SK-N-SH (cell line): ENCODE measurements around the gene TES. TPM values are rescaled to one million over a fixed set of nuclear protein-coding genes. Genes with fewer than 3 reads are reported as not detected.
"Not testable (repeated sequence)": the region's sequence is repeated elsewhere in the genome, so short reads cannot be mapped to it uniquely, and the experiment has no call there.

Source experiments
- CTCF ChIA-PET: fragments of 300-600, 350-600 bp; formaldehyde crosslinking; extraction: SDS; loops from one replicate; lab custom pipeline; 2021; lab: Yijun Ruan, JAX
- POLR2A ChIA-PET: fragments of 350-600 bp; sonication (Branson Sonifier 250); formaldehyde crosslinking; extraction: SDS; loops from one replicate; lab custom pipeline; 2020; ENCODE audit warnings: antibody characterized with exemption, inconsistent platforms; lab: Yijun Ruan, JAX
- DNase-seq: peaks from one replicate; pipeline ENCODE4 v3.0.0; 2012
- H2AFZ ChIP-seq: fragments of 200-600 bp; sonication (generic); 2 replicates; pipeline ENCODE4 v1.8.1; 2016; ENCODE audit warnings: antibody characterized with exemption, mild to moderate bottlenecking, low read depth
- H3F3A ChIP-seq: fragments of 200-600 bp; sonication (generic); replicated peaks from 2 replicates; pipeline ENCODE3; 2016; ENCODE audit warnings: antibody characterized with exemption, mild to moderate bottlenecking; ENCODE audit not compliant: insufficient read depth
- H3K27ac ChIP-seq, 2 experiments: fragments of 200-500 bp in 1 of 2; fragments of 200-600 bp in 1 of 2; sonication (Bioruptor generic) in 1 of 2; sonication (generic), shearing (Covaris generic) in 1 of 2; 2 replicates each; pipeline versions ENCODE4 v1.5.1 to v1.6.1; 2014 to 2016; ENCODE audit warnings: low read depth in 2 of 2, inconsistent platforms in 1 of 2, low read length in 1 of 2, mild to moderate bottlenecking in 1 of 2, mixed read lengths in 1 of 2
- H3K27me3 ChIP-seq: fragments of 200-600 bp; sonication (generic), shearing (Covaris generic); 2 replicates; pipeline ENCODE4 v1.6.1; 2016; ENCODE audit warnings: mixed run types; ENCODE audit not compliant: insufficient read depth
- H3K36me3 ChIP-seq, 2 experiments: fragments of 200-500 bp in 1 of 2; fragments of 200-600 bp in 1 of 2; sonication (Bioruptor generic) in 1 of 2; sonication (generic) in 1 of 2; replicated peaks in 1 of 2; 2 replicates each; pipeline versions ENCODE3 to v1.5.1; 2014 to 2016; ENCODE audit warnings: low read length in 1 of 2, mild to moderate bottlenecking in 1 of 2; ENCODE audit not compliant: insufficient read depth in 2 of 2, control insufficient read depth in 1 of 2
- H3K4me1 ChIP-seq, 2 experiments: fragments of 200-500 bp in 1 of 2; fragments of 200-600 bp in 1 of 2; sonication (Bioruptor generic) in 1 of 2; sonication (generic), shearing (Covaris generic) in 1 of 2; 2 replicates each; pipeline versions ENCODE4 v1.5.1 to v1.6.1; 2014 to 2016; ENCODE audit warnings: low read depth in 1 of 2, low read length in 1 of 2, mixed run types in 1 of 2; ENCODE audit not compliant: insufficient read depth in 2 of 2, control insufficient read depth in 1 of 2
- H3K4me2 ChIP-seq: fragments of 200-600 bp; sonication (generic), shearing (Covaris generic); 2 replicates; pipeline ENCODE4 v1.6.1; 2017; ENCODE audit warnings: mixed run types
- H3K4me3 ChIP-seq, 2 experiments: fragments of 200-500 bp in 1 of 2; fragments of 200-600 bp in 1 of 2; sonication (Bioruptor generic) in 1 of 2; sonication (generic), shearing (Covaris generic) in 1 of 2; 2 replicates each; pipeline versions ENCODE4 v1.5.1 to v1.8.1; 2014 to 2016; ENCODE audit warnings: low read depth in 2 of 2, inconsistent platforms in 1 of 2, low read length in 1 of 2, mild to moderate bottlenecking in 1 of 2, mixed read lengths in 1 of 2, moderate library complexity in 1 of 2
- H3K79me2 ChIP-seq: fragments of 200-600 bp; sonication (generic); 2 replicates; pipeline ENCODE4 v1.8.1; 2017; ENCODE audit warnings: mild to moderate bottlenecking; ENCODE audit not compliant: insufficient read depth
- H3K9ac ChIP-seq: fragments of 200-600 bp; sonication (generic); 2 replicates; pipeline ENCODE4 v1.6.1; 2017; ENCODE audit warnings: mixed run types
- H3K9me2 ChIP-seq: fragments of 200-600 bp; sonication (generic); 2 replicates; pipeline ENCODE4 v1.6.1; 2017; ENCODE audit warnings: mixed run types
- H3K9me3 ChIP-seq: fragments of 200-600 bp; sonication (generic); 2 replicates; pipeline ENCODE4 v1.6.1; 2017; ENCODE audit warnings: mixed run types, mild to moderate bottlenecking, moderate library complexity
- H4K20me1 ChIP-seq: fragments of 200-600 bp; sonication (generic); 2 replicates; pipeline ENCODE4 v1.6.1; 2017; ENCODE audit warnings: mild to moderate bottlenecking, mixed run types; ENCODE audit not compliant: insufficient read depth
- FOSL2 ChIP-seq: IDR thresholded peaks from 2 replicates; pipeline ENCODE4 v1.4.0; 2012; ENCODE audit warnings: low read depth, mild to moderate bottlenecking, moderate library complexity, borderline replicate concordance
- FOXJ3 ChIP-seq: sonication (generic); formaldehyde crosslinking; IDR thresholded peaks from 2 replicates; pipeline ENCODE4 v1.5.1; 2020; ENCODE audit warnings: mild to moderate bottlenecking, missing genetic modification reagents
- FOXM1 ChIP-seq: IDR thresholded peaks from 2 replicates; pipeline ENCODE4 v1.4.0; 2012; ENCODE audit warnings: low read depth, mild to moderate bottlenecking
- IRF3 ChIP-seq: fragments of 150-350 bp; IDR thresholded peaks from 2 replicates; pipeline ENCODE4 v1.6.1; 2016; ENCODE audit warnings: mild to moderate bottlenecking, low read depth, low read length
- NRF1 ChIP-seq: IDR thresholded peaks from 2 replicates; pipeline ENCODE4 v1.6.1; 2012; ENCODE audit warnings: low read depth, mild to moderate bottlenecking, low read length
- RAD21 ChIP-seq: IDR thresholded peaks from 2 replicates; pipeline ENCODE4 v1.6.1; 2012; ENCODE audit warnings: mild to moderate bottlenecking, low read length
- REST ChIP-seq: IDR thresholded peaks from 2 replicates; pipeline ENCODE4 v1.6.1; 2012; ENCODE audit warnings: mild to moderate bottlenecking, low read depth, low read length, moderate library complexity
- RXRA ChIP-seq: IDR thresholded peaks from 2 replicates; pipeline ENCODE4 v1.4.0; 2012; ENCODE audit warnings: low read depth, mild to moderate bottlenecking, borderline replicate concordance
- TAF1 ChIP-seq: IDR thresholded peaks from 2 replicates; pipeline ENCODE4 v1.6.1; 2012; ENCODE audit warnings: low read depth, mild to moderate bottlenecking, low read length, moderate library complexity, borderline replicate concordance
- TCF12 ChIP-seq: IDR thresholded peaks from 2 replicates; pipeline ENCODE4 v1.4.0; 2012
- USF1 ChIP-seq: IDR thresholded peaks from 2 replicates; pipeline ENCODE4 v1.4.0; 2012; ENCODE audit warnings: low read depth, borderline replicate concordance
- YY1 ChIP-seq: IDR thresholded peaks from 2 replicates; pipeline ENCODE4 v1.4.0; 2012; ENCODE audit warnings: low read depth, mild to moderate bottlenecking
- WGBS: methylation state at CpG from one replicate; pipeline ENCODE4 v1.1.6; 2017; ENCODE audit warnings: low lambda C conversion rate; 5-methylcytosine and 5-hydroxymethylcytosine counted together
- polyA plus RNA-seq, 3 experiments: library from polyadenylated mRNA; depleted of rRNA; stranded (reverse); fragments of >200 nt; gene quantifications; 2 replicates each; pipeline ENCODE4 v1.2.3, GENCODE V29; 2012

TES gene
- polyA plus RNA-seq, 1 of the 3 experiments (the other 2 are of a cell fraction), result 9.5 TPM

GRCh38 chr7:116293633-116294032 is 83.3 kb downstream of the TES start:
- Histone ChIP-seq H3K4me1 (no peaks in the 10 kb centered on the region), H3K4me3 (no peak overlapping the region), H3K9ac (no peak overlapping the region), H3K27me3 (no peaks in the 10 kb centered on the region), H3K4me2 (no peak overlapping the region), H2AFZ (no peak overlapping the region), H4K20me1 (no peaks in the 10 kb centered on the region), H3K9me2 (no peaks in the 10 kb centered on the region), H3F3A (no peaks in the 10 kb centered on the region), H3K27ac (no peak overlapping the region), H3K36me3 (no peaks in the 10 kb centered on the region), H3K9me3 (peaks cover 13% of the 10 kb centered on the region; the same call in 1 of the 2 replicates)
- no peak for DNase-seq
- ChIA-PET CTCF (interaction anchor here (0.6 kb wide), 1 partner anchor 14 kb away, joined by 3 read pairs; no protein-coding TSS in a partner anchor), POLR2A (no interaction called here)
- TF ChIP-seq REST (no peak), USF1 (no peak), FOXM1 (no peak), TAF1 (no peak), RAD21 (no peak), RXRA (no peak), TCF12 (no peak), IRF3 (no peak), FOXJ3 (CRISPR knock-in tag) (no peak), FOSL2 (no peak), YY1 (no peak), NRF1 (no peak)
- TF ChIP-seq, all 33 proteins: peak for 0
- 20% methylated on average over 3 of the region's 3 CpGs for WGBS
- H3K79me2 ChIP-seq, result no peaks in the 10 kb centered on the region

GRCh38 chr7:116295903-116296302 is 85.6 kb downstream of the TES start:
- DNase-seq, H3K27ac ChIP-seq, H3K9ac ChIP-seq, H2AFZ ChIP-seq, H3K4me1 ChIP-seq, H3K27me3 ChIP-seq, H3K36me3 ChIP-seq, CTCF ChIA-PET, POLR2A ChIA-PET, H3F3A ChIP-seq, H3K4me2 ChIP-seq, H4K20me1 ChIP-seq, H3K79me2 ChIP-seq, H3K4me3 ChIP-seq, H3K9me2 ChIP-seq: not testable (repeated sequence)
- peaks cover 13% of the 10 kb centered on the region; the same call in 1 of the 2 replicates for H3K9me3 ChIP-seq
